C4-2B (cell line): ENCODE measurements around the gene MINDY3.

Experiments
- CTCF ChIP-seq: fragments of 450-650 bp; conservative IDR thresholded peaks from 2 replicates; pipeline ENCODE4 v1.5.1; 2017; ENCODE audit warnings: mild to moderate bottlenecking
- ZFX ChIP-seq: fragments of 450-650 bp; IDR thresholded peaks from 2 replicates; pipeline ENCODE4 v1.6.1; 2017

GRCh38 chr10:15730341-15730740 is 130.0 kb downstream of the MINDY3 start:
- TF ChIP-seq CTCF (no peak), ZFX (no peak)
